ENCODE data around the gene BBLN.

- TF ChIP-seq EP300 (conservative IDR thresholded peaks at IDR 0.05; ENCODE audit: poor library complexity, severe bottlenecking): no peak
- no peak for TF ChIP-seq POLR2AphosphoS5 (IDR thresholded peaks at IDR 0.05)
- TF ChIP-seq REST (IDR thresholded peaks at IDR 0.05; ENCODE audit: borderline replicate concordance): no peak
These were observed 22.1 kb upstream of the BBLN start for GRCh38 chr9:128138001-128138400.

All from neural cell (in vitro differentiated cells).